Dermis microvascular lymphatic vessel endothelial cell (primary cell): ENCODE data around the gene DNAJC13. TPM values are rescaled to one million over a fixed set of nuclear protein-coding genes. Genes with fewer than 3 reads are reported as not detected.

ENCODE experiments used
- DNase-seq, 2 donors: peaks; one replicate each; pipeline versions ENCODE4 v3.0.0 to v3.0.0-alpha.2; 2010; ENCODE audit warnings: low read depth in 2 of 2
- total RNA-seq: library from RNA; depleted of rRNA; stranded (reverse); fragments of >200 nt; gene quantifications from 2 replicates; pipeline ENCODE4 v1.2.1, GENCODE V29; 2014

The DNAJC13 gene
- total RNA-seq, 1 donor from 2014 or later: 48.5 TPM

- peak in 1 of 2 donors; percentile 53 for DNase-seq
These were observed 13.0 kb upstream of the DNAJC13 start for GRCh38 chr3:132404276-132404675.

DNA sequence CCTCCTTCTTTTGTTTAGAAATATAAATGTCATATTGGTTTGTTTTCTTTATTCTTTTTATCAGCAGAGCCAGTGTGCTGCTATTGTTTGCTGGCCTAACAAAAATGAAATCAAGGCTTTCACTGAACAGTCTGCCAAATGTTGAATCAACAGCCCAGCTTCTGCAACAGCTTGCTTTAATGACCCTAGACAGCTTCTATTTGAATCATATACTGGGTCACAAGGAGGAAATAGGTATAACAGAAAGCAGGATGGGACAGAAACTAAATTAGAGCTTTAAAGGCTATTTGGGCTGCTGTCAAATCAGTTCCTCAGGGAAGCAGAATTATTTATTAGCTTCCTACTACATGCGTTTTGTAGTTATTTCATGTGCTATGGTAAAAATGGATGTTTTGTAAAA is 12.1 kb upstream of the DNAJC13 start:
- DNase-seq: peak; percentile 39 to 85

DNA sequence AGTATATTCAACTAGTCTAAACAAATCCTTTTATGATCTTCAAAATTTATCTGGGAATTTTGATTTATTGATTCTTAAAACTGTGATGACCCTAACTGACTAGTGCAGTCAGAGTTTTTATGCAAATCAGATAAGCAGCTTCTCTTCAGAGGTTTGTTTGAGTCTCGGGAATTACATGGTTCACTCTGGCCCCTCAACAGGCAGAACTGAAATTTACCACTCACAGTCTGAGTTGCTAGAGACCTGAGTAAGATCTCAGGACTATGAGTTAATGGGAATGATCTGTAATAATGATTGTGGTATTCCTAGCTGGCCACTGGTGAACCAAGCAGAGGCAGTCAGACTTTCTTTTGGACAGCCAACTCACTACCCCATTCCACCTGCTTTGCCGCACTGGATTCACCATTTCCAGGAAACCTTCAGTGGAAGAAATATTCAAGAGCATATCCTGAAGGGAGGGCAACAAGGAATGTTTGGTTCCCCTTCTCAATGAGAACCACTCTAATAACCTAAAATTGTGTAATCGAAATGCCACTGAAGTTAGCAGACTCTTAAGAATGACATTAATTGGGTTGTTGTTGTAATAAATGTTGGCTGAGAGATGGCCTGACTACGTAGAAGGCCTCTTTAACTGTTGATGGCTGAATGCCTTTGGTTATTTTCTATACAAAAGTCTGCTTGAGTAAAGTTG is 11.5 kb upstream of the DNAJC13 start:
- DNase-seq: no peak

GRCh38 chr3:132406587-132406986 is 10.7 kb upstream of the DNAJC13 start:
- DNase-seq: no peak

DNA sequence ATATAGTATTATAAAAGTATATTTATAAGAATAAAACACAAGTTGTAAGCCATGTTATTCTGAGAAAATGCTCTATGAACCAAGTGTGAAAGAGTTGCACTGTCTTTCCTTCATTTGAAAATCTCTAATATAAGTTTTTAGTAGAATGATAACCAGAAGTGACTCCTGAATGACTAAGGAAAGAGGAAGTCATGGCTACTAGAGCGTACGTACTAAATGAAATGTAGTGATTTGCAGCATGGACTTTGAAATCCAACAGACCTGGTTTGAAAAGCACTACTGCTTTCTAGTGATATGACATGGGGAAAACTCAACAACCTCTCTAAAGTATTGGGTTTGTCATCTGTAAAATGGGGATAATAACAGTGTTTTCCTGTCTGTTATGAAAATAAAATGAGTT is 10.3 kb upstream of the DNAJC13 start:
- no peak for DNase-seq

DNA sequence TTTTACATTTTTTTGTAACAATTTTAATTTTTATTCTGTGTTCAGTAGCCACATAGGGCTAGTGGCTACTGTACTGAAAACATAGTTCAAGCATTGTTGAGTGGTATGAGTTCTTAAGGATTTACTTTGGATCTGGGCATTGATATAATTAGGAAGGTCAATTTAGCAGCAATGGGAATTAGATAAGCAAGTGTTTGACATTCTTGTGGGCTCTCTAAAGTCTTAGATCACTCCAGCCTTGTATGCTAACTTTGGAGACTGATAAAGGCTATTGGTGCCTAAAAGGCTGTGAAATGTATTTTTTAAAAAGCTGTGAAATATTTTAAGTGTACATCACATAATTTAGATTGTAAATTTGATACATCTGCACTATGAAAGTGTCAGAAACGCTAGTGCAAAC is 2.5 kb upstream of the DNAJC13 start:
- no peak for DNase-seq

DNA sequence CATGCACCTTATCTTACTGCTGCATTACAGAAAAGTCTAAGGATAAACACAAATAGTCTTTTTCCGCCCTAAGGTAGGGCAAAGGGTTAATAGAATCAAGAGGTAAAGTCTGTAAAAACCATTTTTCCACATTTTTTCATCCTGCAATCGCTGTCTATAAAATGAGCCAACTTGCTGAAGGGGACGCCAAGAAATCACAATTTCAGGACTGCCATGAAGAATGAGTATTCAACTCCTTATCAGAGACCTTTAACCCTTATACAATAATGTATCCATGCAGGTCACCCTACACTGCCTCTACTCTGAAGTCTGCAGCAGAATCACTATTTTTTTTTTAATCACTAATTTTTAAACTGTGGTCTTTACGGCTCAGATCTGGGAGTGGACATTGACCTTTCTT is 1.1 kb upstream of the DNAJC13 start:
- DNase-seq: no peak

GRCh38 chr3:132417695-132418411 is 551 bp downstream of the DNAJC13 start:
- DNase-seq: peak in 1 of 2 donors; percentile 76

DNA sequence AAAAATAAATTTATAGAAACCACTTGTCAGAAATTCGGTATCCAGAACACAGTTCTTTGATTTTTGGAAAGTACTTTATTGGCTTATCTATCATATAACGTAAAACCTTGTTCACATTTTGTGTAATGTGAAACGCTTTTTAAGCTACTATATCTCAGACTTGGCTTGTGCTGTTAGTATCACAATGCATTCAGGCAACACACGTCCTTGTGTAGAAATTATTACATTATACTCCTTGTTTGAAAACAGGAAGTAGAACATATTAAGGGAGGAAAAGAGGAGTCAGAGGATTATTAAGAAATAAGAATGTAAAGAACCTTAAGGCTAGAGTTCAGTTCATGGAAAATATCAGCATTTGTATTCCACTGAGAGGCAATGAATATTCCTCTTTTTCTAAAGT is 1.6 kb downstream of the DNAJC13 start:
- peak in 1 of 2 donors; percentile 45 for DNase-seq

GRCh38 chr3:132421832-132422231 is 4.5 kb downstream of the DNAJC13 start:
- no peak for DNase-seq

DNA sequence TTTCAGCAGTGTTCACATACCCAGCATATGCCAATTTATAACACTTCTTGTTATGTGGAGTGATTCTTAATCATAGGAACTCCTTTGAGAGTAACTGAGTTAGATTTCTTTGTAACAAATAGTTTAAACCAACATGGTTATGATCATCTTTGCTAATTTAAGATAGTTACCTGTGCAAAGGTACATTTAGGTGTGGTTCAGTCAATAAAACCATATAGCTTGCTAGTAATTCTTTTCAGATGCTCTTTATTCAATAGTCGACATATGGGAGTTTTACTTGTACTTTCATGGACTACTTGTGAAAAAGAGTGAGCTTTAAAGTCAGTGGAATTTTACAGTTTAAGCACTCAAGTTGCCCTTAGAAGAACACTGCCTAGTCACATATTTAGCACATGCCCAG is 5.2 kb downstream of the DNAJC13 start:
- DNase-seq: no peak

GRCh38 chr3:132432639-132433038 is 15.3 kb downstream of the DNAJC13 start:
- DNase-seq: peak in 1 of 2 donors; percentile 87

- no peak for DNase-seq
These were observed 15.8 kb downstream of the DNAJC13 start for GRCh38 chr3:132433121-132433520.

DNA sequence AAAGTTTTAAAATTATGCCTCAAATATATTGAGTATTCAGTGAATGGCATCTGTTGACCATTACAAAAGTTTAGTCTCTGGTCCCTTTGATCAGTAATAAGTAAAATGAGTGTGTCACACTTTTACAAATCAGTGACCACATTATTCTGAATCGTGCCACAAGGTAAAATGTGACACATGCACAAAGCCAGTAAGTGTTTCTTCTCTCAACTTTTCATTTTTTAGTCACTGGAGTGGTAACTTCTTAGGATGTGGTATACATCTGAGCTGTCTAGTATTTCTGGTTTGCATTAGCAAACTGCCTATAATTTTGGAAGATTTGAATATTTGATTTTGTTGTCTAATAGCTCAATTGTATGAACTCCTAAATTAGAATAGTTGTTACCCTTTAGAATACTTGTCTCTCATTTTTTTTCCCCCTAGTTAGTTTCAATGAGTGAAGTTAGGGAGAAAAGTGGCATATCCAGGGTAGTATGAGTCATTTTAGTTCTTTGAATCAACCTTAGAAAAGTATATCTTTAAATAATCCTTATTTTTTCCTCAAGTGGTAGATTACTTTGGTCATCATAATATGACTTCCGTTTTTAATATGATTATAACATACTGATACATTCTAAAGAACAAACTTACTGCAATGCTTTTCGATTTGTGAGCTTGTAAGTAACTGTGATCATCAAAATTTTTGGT is 18.1 kb downstream of the DNAJC13 start:
- DNase-seq: no peak

GRCh38 chr3:132435911-132436425 is 18.7 kb downstream of the DNAJC13 start:
- DNase-seq: peak; percentile 47 to 71

- DNase-seq: no peak
These were observed 26.1 kb downstream of the DNAJC13 start for GRCh38 chr3:132443421-132443820.

DNA sequence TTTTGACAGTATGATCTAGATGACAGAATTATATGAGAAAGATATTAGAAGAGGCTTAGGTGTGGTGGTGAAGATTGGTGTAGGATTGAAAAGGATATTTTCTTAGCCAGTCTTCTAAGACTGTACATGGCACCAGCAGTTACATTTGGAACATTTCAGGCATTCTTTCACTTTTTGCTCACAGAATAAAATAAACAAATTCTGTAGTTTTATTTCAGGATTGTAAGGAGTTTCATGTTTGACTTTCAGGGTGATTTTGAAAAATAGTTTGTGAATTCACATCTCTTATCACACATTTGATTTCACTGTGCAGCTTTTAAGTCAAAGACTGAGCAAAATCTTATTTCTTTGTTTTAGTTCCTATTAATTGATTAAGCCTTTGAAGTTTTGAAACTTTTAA is 27.1 kb downstream of the DNAJC13 start:
- DNase-seq: no peak

GRCh38 chr3:132445817-132446216 is 28.5 kb downstream of the DNAJC13 start:
- DNase-seq: peak in 1 of 2 donors; percentile 71

DNA sequence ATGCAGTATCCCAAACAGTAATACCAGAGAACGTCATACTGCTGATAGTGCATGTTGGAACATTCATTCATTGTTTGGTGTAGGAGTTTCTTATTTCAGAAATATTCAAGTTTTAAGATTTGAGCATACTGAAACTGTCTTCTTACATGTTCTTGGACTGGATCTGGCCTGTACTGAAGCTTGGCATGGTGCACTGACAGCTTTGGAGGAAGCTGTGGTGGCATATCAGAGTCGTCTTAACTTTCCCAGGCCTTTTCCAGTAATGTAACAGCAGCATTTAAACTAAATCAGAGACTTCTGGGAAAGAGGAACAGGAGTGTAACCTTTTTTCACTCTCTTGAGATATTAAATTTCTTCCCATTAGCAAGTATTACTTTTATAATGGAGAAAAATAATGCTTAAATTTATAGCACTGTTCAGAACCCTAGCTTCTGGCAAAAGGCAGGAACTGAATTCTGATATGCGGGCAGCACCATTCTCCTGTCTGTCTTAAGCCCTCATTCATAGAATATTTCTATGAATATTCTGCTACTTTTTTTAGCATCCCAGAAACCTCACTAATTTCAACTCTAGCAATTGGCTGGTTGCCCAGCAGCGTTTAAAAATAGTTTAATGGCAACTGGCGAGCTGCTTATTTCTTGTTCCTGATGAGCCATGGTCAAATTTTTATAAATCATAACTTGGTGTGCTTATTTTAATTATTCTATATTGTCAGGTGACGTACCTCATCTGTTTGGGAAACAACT is 31.1 kb downstream of the DNAJC13 start:
- DNase-seq: peak in 1 of 2 donors; percentile 45

GRCh38 chr3:132456136-132456535 is 38.8 kb downstream of the DNAJC13 start:
- no peak for DNase-seq

GRCh38 chr3:132456571-132456970 is 39.3 kb downstream of the DNAJC13 start:
- no peak for DNase-seq

GRCh38 chr3:132457286-132457685 is 40.0 kb downstream of the DNAJC13 start:
- no peak for DNase-seq
